AG20443 (cell line): ENCODE data around the gene SLC6A18.
"Not testable (repeated sequence)": the region's sequence is repeated elsewhere in the genome, so short reads cannot be mapped to it uniquely, and the experiment has no call there.

Experiments used
- DNase-seq: peaks from one replicate; pipeline ENCODE4 v3.0.0; 2012; ENCODE audit warnings: low spot score, mixed read lengths

The SLC6A18 gene

GRCh38 chr5:1254196-1254595, 29.0 kb downstream of the SLC6A18 start:
- DNase-seq = no peak

- DNase-seq = no peak
Observed at GRCh38 chr5:1255081-1255561, 29.9 kb downstream of the SLC6A18 start.

DNA sequence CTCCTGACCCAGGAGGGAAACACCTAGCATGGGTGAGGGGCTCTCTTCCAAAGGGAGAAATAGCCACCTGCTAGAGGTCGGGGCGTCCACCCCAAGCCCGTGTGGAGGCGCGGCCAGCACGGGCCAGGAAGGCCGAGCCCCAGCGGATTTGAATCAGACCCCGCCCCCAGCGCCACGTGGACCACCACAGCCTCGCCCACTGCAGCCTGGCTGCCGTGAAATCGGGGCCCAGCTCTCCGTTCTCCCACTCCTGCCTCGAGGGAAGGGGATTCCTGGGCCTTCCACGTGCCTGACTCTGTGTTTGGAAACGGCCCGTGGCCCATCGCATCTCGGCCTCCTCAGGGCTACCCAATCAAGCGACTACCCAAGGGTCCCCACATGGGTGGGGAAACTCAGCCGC, 31.6 kb downstream of the SLC6A18 start:
- no peak for DNase-seq

DNA sequence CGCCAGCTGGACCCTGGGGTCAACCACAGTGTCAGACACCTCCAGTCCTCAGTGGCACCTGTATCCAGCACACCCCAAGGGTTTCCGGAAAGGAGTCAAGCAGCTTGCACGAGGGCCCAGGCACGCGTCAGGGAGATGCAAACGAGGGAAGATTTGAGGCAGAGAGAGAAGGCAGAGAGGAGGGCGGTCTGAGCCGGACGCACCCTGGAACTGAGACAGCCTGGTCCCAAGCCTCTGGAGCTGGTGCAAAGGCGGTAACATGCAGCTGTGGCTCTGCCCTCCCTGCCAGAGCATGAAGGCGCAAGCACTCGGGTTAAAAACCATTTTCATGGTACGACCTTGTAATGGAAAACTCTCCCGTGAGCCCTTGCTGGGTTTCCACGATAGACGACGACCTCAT, 32.2 kb downstream of the SLC6A18 start:
- no peak for DNase-seq

GRCh38 chr5:1257841-1258240, 32.7 kb downstream of the SLC6A18 start:
- DNase-seq = no peak

GRCh38 chr5:1259806-1260480, 34.8 kb downstream of the SLC6A18 start:
- DNase-seq = no peak

DNA sequence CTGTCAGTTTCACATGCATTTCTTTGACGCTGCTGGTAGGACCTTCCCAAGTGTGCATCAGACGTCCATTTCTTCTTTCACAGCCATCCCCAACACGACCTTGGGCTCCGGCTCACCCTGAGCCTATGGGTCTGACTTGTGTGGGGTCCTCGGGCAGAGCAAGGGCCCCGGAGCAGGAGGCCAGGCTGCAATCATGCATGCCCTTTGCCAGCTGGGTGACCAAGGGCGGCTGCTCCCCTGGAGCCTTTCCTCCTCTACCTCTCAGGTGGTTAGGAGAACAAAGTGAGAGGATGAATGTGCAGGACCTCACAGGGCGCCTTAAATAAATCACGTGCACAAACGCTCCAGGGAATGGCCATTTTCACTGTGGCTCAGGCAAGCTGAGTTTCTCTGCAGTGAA, 36.5 kb downstream of the SLC6A18 start:
- DNase-seq = no peak

DNA sequence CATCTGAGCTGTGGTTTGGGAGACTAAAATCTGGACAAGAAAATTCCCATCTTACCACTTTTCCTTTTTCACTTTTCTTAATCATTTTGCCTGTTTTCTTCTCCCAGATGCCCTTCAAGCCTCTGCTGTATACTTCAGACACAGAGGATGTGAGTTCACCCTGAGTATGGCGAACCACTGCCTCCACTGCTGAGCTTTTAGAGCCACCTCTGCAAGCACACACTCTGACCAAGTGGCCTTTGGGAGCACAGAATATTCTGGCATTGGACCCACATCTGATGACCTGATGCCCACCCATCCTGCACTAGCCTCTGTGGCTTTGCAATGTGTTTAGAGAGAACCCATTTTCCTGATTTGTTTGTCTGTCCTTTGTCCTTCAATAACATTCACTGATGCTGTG, 37.2 kb downstream of the SLC6A18 start:
- no peak for DNase-seq

DNA sequence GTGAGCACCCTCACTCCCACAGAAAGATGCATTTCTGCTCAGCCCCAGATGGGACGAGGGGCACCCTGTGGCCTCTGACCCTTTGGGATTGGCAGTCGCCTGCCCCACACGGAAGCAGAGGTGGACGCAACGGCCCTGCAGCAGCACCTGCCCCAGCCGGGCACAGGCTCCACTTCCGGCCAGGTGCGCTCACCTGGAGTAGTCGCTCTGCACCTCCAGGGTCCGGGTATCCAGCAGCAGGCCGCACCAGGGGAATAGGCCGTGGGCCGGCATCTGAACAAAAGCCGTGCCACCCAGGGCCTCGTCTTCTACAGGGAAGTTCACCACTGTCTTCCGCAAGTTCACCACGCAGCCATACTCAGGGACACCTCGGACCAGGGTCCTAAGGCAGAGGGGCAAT, 39.0 kb downstream of the SLC6A18 start:
- DNase-seq = no peak

GRCh38 chr5:1265026-1265425, 39.8 kb downstream of the SLC6A18 start:
- DNase-seq = no peak

- DNase-seq = no peak
Observed at GRCh38 chr5:1265461-1266455, 40.6 kb downstream of the SLC6A18 start.

GRCh38 chr5:1266791-1267190, 41.6 kb downstream of the SLC6A18 start:
- DNase-seq = no peak

DNA sequence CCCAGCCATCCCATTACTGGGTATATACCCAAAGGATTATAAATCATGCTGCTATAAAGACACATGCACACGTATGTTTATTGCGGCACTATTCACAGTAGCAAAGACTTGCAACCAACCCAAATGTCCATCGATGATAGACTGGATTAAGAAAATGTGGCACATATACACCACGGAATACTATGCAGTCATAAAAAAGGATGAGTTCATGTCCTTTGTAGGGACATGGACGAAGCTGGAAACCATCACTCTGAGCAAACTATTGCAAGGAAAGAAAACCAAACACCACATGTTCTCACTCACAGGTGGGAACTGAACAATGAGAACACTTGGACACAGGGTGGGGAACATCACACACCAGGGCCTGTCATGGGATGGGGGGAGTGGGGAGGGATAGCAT, 42.3 kb downstream of the SLC6A18 start:
- not testable (repeated sequence) for DNase-seq

DNA sequence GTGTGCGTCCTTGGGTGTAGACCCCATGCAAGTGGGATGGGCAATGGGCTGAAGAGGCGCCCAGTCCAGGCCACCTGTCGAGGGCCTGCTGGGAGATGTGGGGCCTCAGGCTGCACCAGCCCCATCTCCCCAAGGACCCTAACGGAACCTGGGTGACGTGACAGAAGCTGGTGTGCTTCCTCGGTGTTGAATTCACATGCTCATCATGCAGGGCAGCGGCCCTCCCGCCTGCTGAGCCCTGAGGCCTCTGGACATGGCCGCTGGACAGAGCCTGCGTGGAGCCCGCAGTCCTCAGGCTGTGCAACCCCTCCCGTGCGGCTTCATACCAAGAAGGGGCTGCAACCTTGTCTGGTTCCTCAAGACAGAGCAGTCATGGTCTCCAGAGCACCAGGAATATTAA, 42.9 kb downstream of the SLC6A18 start:
- no peak for DNase-seq

DNA sequence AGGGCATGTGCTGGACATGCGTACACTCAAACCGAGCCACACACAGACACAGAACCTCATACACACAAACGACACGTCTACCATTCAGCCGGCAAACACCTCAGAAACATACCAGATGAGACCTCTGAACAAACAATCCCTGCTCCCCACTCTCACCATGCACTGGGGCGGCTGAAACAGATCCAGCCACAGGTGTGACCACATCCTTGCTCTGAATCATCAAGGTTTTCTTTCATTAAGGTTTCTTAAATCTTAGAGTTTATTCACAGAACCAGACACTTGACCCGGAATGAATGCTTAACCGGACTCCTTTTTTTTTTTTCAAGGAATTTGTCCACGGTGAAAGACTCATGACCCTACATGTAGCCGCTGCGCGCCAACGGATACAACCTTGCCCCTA, 43.5 kb downstream of the SLC6A18 start:
- no peak for DNase-seq

- no peak for DNase-seq
Observed at GRCh38 chr5:1270426-1270825, 45.2 kb downstream of the SLC6A18 start.

- no peak for DNase-seq
Observed at GRCh38 chr5:1270933-1271914, 46.0 kb downstream of the SLC6A18 start.

GRCh38 chr5:1272201-1272600, 47.0 kb downstream of the SLC6A18 start:
- DNase-seq = no peak

DNA sequence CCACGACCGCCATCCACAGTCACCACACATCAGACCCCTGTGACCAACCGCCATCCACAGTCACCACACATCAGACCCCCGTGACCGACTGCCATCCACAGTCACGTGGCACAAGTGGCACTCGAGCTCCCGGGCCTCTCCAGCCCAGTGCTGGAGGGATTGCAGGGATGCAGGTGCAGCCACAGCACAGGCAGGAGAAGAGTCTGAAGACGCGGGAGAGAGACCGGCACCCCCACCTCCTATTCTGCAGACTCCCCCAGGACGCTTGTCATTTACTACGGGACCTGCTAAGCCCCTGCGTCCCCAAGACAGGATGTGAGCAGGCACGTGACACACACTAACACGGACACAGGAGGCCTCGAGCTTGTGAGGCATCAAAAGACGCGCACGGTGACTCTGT, 48.6 kb downstream of the SLC6A18 start:
- no peak for DNase-seq

GRCh38 chr5:1274471-1274870, 49.3 kb downstream of the SLC6A18 start:
- no peak for DNase-seq

DNA sequence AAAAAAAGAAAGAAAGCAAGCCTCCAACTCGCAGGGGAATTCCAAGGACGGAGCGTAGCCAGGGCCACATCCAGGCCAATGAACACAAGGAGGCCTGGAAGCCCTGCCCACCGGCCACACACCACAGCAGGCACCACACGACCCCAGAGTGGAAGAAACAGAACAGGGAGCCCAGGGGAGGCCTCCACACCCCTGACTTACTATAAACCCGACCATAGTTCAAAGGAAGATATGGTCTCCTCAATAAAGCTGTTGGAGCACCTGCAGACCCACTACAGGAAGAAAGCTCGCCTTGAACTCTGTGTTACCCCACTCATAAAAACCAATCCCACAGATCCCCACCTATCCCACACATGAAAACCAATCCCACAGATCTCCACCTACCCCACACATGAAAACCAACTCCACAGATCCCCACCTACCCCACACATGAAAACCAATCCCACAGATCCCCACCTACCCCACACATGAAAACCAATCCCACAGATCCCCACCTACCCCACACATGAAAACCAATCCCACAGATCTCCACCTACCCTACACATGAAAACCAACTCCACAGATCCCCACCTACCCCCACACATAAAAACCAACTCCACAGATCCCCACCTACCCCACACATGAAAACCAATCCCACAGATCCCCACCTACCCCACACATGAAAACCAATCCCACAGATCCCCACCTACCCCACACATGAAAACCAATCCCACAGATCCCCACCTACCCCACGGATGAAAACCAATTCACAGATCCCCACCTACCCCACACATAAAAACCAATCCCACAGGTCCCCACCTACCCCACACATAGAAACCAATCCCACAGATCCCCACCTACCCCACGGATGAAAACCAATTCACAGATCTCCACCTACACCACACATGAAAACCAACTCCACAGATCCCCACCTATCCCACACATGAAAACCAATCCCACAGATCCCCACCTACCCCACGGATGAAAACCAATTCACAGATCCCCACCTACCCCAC, 50.5 kb downstream of the SLC6A18 start:
- not testable (repeated sequence) for DNase-seq
